HEK293 (cell line): Measurements from ENCODE around the gene PHLPP2.
A peak's percentile ranks its signal among the peaks of the same experiment; 100 is the strongest.

Experiments
- CTCF ChIA-PET: fragments of 350-600 bp; formaldehyde crosslinking; extraction: SDS; loops from one replicate; lab custom pipeline; 2021; ENCODE audit warnings: antibody characterized with exemption; lab: Yijun Ruan, JAX
- POLR2A ChIA-PET: fragments of 300-600 bp; formaldehyde crosslinking; extraction: SDS; loops from one replicate; lab custom pipeline; 2020; ENCODE audit warnings: antibody characterized with exemption, inconsistent platforms; lab: Yijun Ruan, JAX
- H3K27ac ChIP-seq: fragments of 200-500 bp; sonication (Bioruptor generic); 2 replicates; pipeline ENCODE4 v1.5.1; 2014; ENCODE audit warnings: low read depth, low read length, control low read depth, inconsistent platforms; ENCODE audit errors: extremely low read depth
- H3K36me3 ChIP-seq, 2 experiments: fragments of 200-500 bp in 1 of 2; sonication (Bioruptor generic) in 1 of 2; 1 replicate in 1 of 2; 2 replicates in 1 of 2; pipeline ENCODE4 v1.5.1; 2014 to 2017; ENCODE audit warnings: inconsistent platforms in 2 of 2, low read length in 2 of 2; ENCODE audit not compliant: control insufficient read depth in 2 of 2, insufficient read depth in 1 of 2
- H3K4me1 ChIP-seq: fragments of 200-500 bp; sonication (Bioruptor generic); 2 replicates; pipeline ENCODE4 v1.5.1; 2014; ENCODE audit warnings: mild to moderate bottlenecking, low read length, inconsistent platforms; ENCODE audit not compliant: control insufficient read depth, insufficient read depth
- H3K4me3 ChIP-seq: 2 replicates; pipeline ENCODE4 v1.5.1; 2011; ENCODE audit warnings: low read depth, mild to moderate bottlenecking, control low read depth, low read length, moderate library complexity
- H3K9me3 ChIP-seq: fragments of 200-500 bp; sonication (Bioruptor generic); 2 replicates; pipeline ENCODE4 v1.5.1; 2014; ENCODE audit warnings: low read depth, low read length, inconsistent platforms; ENCODE audit not compliant: control insufficient read depth, insufficient read depth
- AEBP2 ChIP-seq: fragments of 450-650 bp; formaldehyde crosslinking; IDR thresholded peaks from 2 replicates; pipeline ENCODE4 v1.5.1; 2016; ENCODE audit warnings: missing biosample characterization, missing genetic modification characterization, borderline replicate concordance
- ATF2 ChIP-seq: fragments of 450-650 bp; formaldehyde crosslinking; IDR thresholded peaks from 2 replicates; pipeline ENCODE4 v1.5.1; 2016; ENCODE audit warnings: missing biosample characterization, missing genetic modification characterization, low read depth
- HIC1 ChIP-seq: fragments of 450-650 bp; formaldehyde crosslinking; IDR thresholded peaks from 2 replicates; pipeline ENCODE4 v1.5.1; 2016; ENCODE audit warnings: missing biosample characterization, missing genetic modification characterization
- HOXD13 ChIP-seq: sonication (generic); formaldehyde crosslinking; IDR thresholded peaks from 2 replicates; pipeline ENCODE4 v1.8.0; 2022; ENCODE audit warnings: missing genetic modification reagents, borderline replicate concordance
- KLF17 ChIP-seq: fragments of 450-650 bp; formaldehyde crosslinking; IDR thresholded peaks from 2 replicates; pipeline ENCODE4 v1.5.1; 2016; ENCODE audit warnings: missing biosample characterization, missing genetic modification characterization
- MZF1 ChIP-seq: fragments of 450-650 bp; formaldehyde crosslinking; IDR thresholded peaks from 2 replicates; pipeline ENCODE4 v1.5.1; 2017; ENCODE audit warnings: missing biosample characterization, missing genetic modification characterization, borderline replicate concordance
- ZBTB1 ChIP-seq: fragments of 450-650 bp; formaldehyde crosslinking; IDR thresholded peaks from 2 replicates; pipeline ENCODE4 v1.5.1; 2016; ENCODE audit warnings: missing biosample characterization, missing genetic modification characterization
- ZBTB10 ChIP-seq: fragments of 450-650 bp; formaldehyde crosslinking; IDR thresholded peaks from 2 replicates; pipeline ENCODE4 v1.5.1; 2016; ENCODE audit warnings: missing biosample characterization, missing genetic modification characterization
- ZBTB17 ChIP-seq: fragments of 450-650 bp; formaldehyde crosslinking; IDR thresholded peaks from 2 replicates; pipeline ENCODE4 v1.5.1; 2016; ENCODE audit warnings: missing biosample characterization, missing genetic modification characterization
- ZBTB20 ChIP-seq: fragments of 450-650 bp; formaldehyde crosslinking; IDR thresholded peaks from 2 replicates; pipeline ENCODE4 v1.5.1; 2016; ENCODE audit warnings: missing biosample characterization, missing genetic modification characterization
- ZFP69B ChIP-seq: fragments of 450-650 bp; formaldehyde crosslinking; IDR thresholded peaks from 2 replicates; pipeline ENCODE4 v1.5.1; 2016; ENCODE audit warnings: missing biosample characterization, missing genetic modification characterization
- ZNF184 ChIP-seq: fragments of 450-650 bp; IDR thresholded peaks from 2 replicates; pipeline ENCODE4 v1.5.1; 2018; ENCODE audit warnings: missing biosample characterization, mild to moderate bottlenecking, missing genetic modification characterization
- ZNF335 ChIP-seq: fragments of 450-650 bp; formaldehyde crosslinking; conservative IDR thresholded peaks from 2 replicates; pipeline ENCODE4 v1.5.1; 2016; ENCODE audit warnings: missing biosample characterization, missing genetic modification characterization
- ZNF350 ChIP-seq: fragments of 450-650 bp; formaldehyde crosslinking; IDR thresholded peaks from 2 replicates; pipeline ENCODE4 v1.5.0; 2017; ENCODE audit warnings: missing biosample characterization, mild to moderate bottlenecking, missing genetic modification characterization
- ZNF394 ChIP-seq: fragments of 450-650 bp; formaldehyde crosslinking; IDR thresholded peaks from 2 replicates; pipeline ENCODE4 v1.5.1; 2016; ENCODE audit warnings: missing biosample characterization, missing genetic modification characterization, mild to moderate bottlenecking, moderate library complexity, borderline replicate concordance
- ZNF518A ChIP-seq: fragments of 450-650 bp; formaldehyde crosslinking; conservative IDR thresholded peaks from 2 replicates; pipeline ENCODE4 v1.5.1; 2016; ENCODE audit warnings: low read depth, missing biosample characterization, missing genetic modification characterization
- ZNF529 ChIP-seq: fragments of 450-650 bp; formaldehyde crosslinking; IDR thresholded peaks from 2 replicates; pipeline ENCODE4 v1.5.1; 2017; ENCODE audit warnings: missing genetic modification characterization, missing biosample characterization; ENCODE audit not compliant: insufficient replicate concordance
- ZNF629 ChIP-seq: fragments of 450-650 bp; formaldehyde crosslinking; IDR thresholded peaks from 2 replicates; pipeline ENCODE4 v1.5.1; 2017; ENCODE audit warnings: missing biosample characterization, missing genetic modification characterization
- ZNF654 ChIP-seq: fragments of 450-650 bp; formaldehyde crosslinking; IDR thresholded peaks from 2 replicates; pipeline ENCODE4 v1.5.1; 2016; ENCODE audit warnings: low read depth, missing biosample characterization, missing genetic modification characterization
- ZNF692 ChIP-seq: fragments of 450-650 bp; formaldehyde crosslinking; IDR thresholded peaks from 2 replicates; pipeline ENCODE4 v1.5.1; 2016; ENCODE audit warnings: missing biosample characterization, missing genetic modification characterization
- ZNF776 ChIP-seq: fragments of 450-650 bp; formaldehyde crosslinking; IDR thresholded peaks from 2 replicates; pipeline ENCODE4 v1.5.0; 2017; ENCODE audit warnings: missing biosample characterization, missing genetic modification characterization, borderline replicate concordance

PHLPP2 gene

GRCh38 chr16:71724320-71724751, at the start of gene PHLPP2:
PHLPP2 (minus strand) TSS chr16:71724701; CDS start chr16:71714795, 9,906 bp downstream.
- Histone ChIP-seq H3K27ac (peak within 1 kb of the TSS; percentile 96), H3K4me1 (0 out of 2 replicates have a peak, but pooled peaks cover 2% of the 10 kb centered on the region), H3K4me3 (peak within 1 kb of the TSS; percentile 67), H3K36me3 (no peaks in the 10 kb centered on the region; a peak in 1 of 3 replicates), H3K9me3 (no peaks in the 10 kb centered on the region)
- CTCF ChIA-PET: interaction anchor here (0.5 to 0.6 kb wide), 2 partner anchors 36 to 1321 kb away, joined by 3 to 4 read pairs; no protein-coding TSS in a partner anchor
- POLR2A ChIA-PET: interaction anchor here (1.4 kb wide), 1 partner anchor 369 kb away, joined by 3 read pairs; the partner anchor contains the start of genes DHX38 and TXNL4B
- peak; percentile 8; the same call in 1 of the 2 replicates for TF ChIP-seq ZBTB20 (tag by site-specific recombination)
- no peak for TF ChIP-seq KLF17 (tag by site-specific recombination)
- TF ChIP-seq ZNF776 (tag by site-specific recombination): no peak
- no peak for TF ChIP-seq HIC1 (tag by site-specific recombination)
- 0 out of 2 replicates have a peak, but pooled peaks have one; percentile 3 for TF ChIP-seq ZNF692 (tag by site-specific recombination)
- no peak for TF ChIP-seq ZNF350 (tag by site-specific recombination)
- no peak for TF ChIP-seq ZBTB1 (tag by site-specific recombination)
- no peak for TF ChIP-seq ZNF629
- TF ChIP-seq ZNF394 (tag by site-specific recombination): no peak
- no peak for TF ChIP-seq AEBP2 (tag by site-specific recombination)
- no peak for TF ChIP-seq ZNF184 (tag by site-specific recombination)
- TF ChIP-seq HOXD13 (CRISPR knock-in tag): no peak
- peak; percentile 59 for TF ChIP-seq ZBTB17
- TF ChIP-seq ZNF335 (tag by site-specific recombination): peak; percentile 14
- TF ChIP-seq ZNF529 (tag by site-specific recombination): no peak
- TF ChIP-seq ZFP69B (tag by site-specific recombination): no peak
- TF ChIP-seq ATF2 (tag by site-specific recombination): no peak
- no peak for TF ChIP-seq MZF1 (tag by site-specific recombination)
- no peak for TF ChIP-seq ZNF654
- no peak for TF ChIP-seq ZBTB10 (tag by site-specific recombination)
- no peak for TF ChIP-seq ZNF518A (tag by site-specific recombination)
